Thymus (tissue), 11 donors: ENCODE data around the gene CDC25C. TPM values are rescaled to one million over a fixed set of nuclear protein-coding genes. Genes with fewer than 3 reads are reported as not detected.
A peak's percentile ranks its signal among the peaks of the same experiment; 100 is the strongest.

Experiments
- DNase-seq, 9 donors: peaks; one replicate each; pipeline ENCODE4 v3.0.0-alpha.2; 2013; ENCODE audit warnings: low spot score in 9 of 9, low read depth in 6 of 9, missing footprints in 1 of 9
- H3K27ac ChIP-seq, 2 donors: one replicate each; pipeline ENCODE4 v1.5.1; 2013; ENCODE audit warnings: control low read depth in 1 of 2, low read depth in 1 of 2, low read length in 1 of 2, mild to moderate bottlenecking in 1 of 2, moderate library complexity in 1 of 2
- H3K27me3 ChIP-seq, 2 donors: one replicate each; pipeline ENCODE4 v1.5.1; 2013; ENCODE audit warnings: low read length in 1 of 2; ENCODE audit not compliant: control insufficient read depth in 2 of 2, insufficient read depth in 1 of 2
- H3K36me3 ChIP-seq, 2 donors: one replicate each; pipeline ENCODE4 v1.5.1; 2013; ENCODE audit warnings: low read length in 1 of 2, mild to moderate bottlenecking in 1 of 2, moderate library complexity in 1 of 2; ENCODE audit not compliant: control insufficient read depth in 2 of 2, insufficient read depth in 2 of 2
- H3K4me1 ChIP-seq, 2 donors: one replicate each; pipeline ENCODE4 v1.5.1; 2013; ENCODE audit warnings: low read length in 2 of 2; ENCODE audit not compliant: control insufficient read depth in 2 of 2, insufficient read depth in 2 of 2
- H3K4me3 ChIP-seq, 2 donors: one replicate each; pipeline ENCODE4 v1.5.1; 2013; ENCODE audit warnings: low read length in 2 of 2, control low read depth in 1 of 2, mild to moderate bottlenecking in 1 of 2
- H3K9me3 ChIP-seq, 2 donors: one replicate each; pipeline ENCODE4 v1.5.1; 2013; ENCODE audit warnings: low read length in 1 of 2, mild to moderate bottlenecking in 1 of 2; ENCODE audit not compliant: control insufficient read depth in 2 of 2, insufficient read depth in 1 of 2
- WGBS: extraction: QIAGEN DNeasy Blood & Tissue Kit; methylation state at CpG from one replicate; pipeline ENCODE4 v1.1.7; 2013; 5-methylcytosine and 5-hydroxymethylcytosine counted together
- polyA plus RNA-seq: library from polyadenylated mRNA; stranded (reverse); fragments of 200-250 nt; gene quantifications from one replicate; pipeline ENCODE4 v1.2.3, GENCODE V29; 2013
- total RNA-seq: library from RNA; stranded (reverse); fragments of 120-200 nt; gene quantifications from one replicate; pipeline ENCODE4 v1.2.4, GENCODE V29; 2013
- donor health status: healthy.

CDC25C gene
- total and polyA plus RNA-seq, 2 donors: 1.9 to 12.9 TPM

DNA sequence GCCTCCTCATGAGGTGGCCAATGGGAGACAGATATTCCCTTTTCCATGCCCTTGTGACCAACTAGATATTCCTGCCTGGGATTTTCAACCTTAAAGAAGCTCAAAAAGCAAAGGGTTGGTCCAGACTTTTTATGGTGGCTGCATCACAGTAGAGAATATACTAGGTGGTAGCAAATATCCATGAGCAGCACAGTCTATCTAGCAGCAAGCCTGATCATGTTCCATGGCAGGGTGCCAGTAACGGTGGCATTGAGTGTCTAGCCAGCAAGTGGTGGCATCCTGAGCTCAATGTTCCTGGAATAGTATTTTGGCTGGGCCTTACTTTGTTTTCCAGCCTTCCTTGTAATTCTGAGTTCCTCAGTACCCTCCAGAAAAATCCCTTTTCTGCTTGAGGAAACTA is 25.8 kb downstream of the CDC25C start:
- H3K9me3 ChIP-seq: no peaks in the 10 kb centered on the region
- no peak overlapping the region for H3K4me3 ChIP-seq
- H3K36me3 ChIP-seq: peaks cover 6 to 7% of the 10 kb centered on the region in 2 donors
- H3K27ac ChIP-seq: no peak overlapping the region
- H3K27me3 ChIP-seq: no peaks in the 10 kb centered on the region
- no peak for DNase-seq
- H3K4me1 ChIP-seq: no peaks in the 10 kb centered on the region
- 40% methylated on average over 1 of the region's 1 CpG for WGBS

DNA sequence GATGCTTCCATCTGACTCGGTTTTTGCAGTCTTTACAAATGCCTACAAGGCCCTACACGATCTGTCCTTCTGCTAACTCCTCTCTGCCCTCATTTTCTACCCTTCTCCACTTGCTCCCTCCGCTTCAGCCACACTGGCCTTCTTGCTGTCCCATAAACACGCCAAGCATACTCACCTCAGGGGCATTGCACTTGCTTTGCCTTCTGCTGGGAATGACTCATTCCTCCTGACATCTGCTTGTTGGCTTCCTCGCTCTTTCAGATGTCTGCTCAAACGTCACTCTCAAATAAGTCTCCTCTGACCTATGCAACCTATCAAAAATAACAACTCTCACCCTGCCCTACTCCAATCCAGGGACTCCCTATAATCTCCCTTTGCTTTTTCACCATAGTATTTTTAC is 28.2 kb downstream of the CDC25C start:
- no peak overlapping the region for H3K4me3 ChIP-seq
- no peak for DNase-seq
- no peaks in the 10 kb centered on the region for H3K27me3 ChIP-seq
- 97% methylated on average over 6 of the region's 6 CpGs for WGBS
- H3K4me1 ChIP-seq: no peaks in the 10 kb centered on the region
- no peaks in the 10 kb centered on the region for H3K9me3 ChIP-seq
- H3K36me3 ChIP-seq: peaks cover 6 to 8% of the 10 kb centered on the region in 2 donors
- no peak overlapping the region for H3K27ac ChIP-seq

DNA sequence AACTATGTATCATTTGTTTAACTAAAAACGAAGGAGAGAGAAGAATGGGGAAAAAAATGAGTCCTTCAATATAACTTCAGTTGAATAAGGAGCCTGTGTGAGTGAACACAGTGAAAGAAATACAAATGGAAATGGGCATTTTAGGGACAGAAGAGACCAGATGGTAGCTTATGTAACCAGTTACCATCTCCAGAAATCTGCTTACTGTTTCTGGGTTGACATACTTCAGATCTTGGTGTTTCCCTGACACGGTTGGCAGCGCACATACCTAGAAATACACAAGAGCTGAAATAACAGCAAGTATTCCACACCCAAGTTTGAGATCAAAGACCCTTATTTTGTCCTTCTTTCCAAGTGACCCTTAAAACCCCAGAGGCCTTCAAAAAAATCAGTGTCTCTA is 42.3 kb downstream of the CDC25C start:
- WGBS: 97% methylated on average over 3 of the region's 3 CpGs
- Histone ChIP-seq H3K4me3 (no peak overlapping the region), H3K4me1 (no peaks in the 10 kb centered on the region), H3K9me3 (no peaks in the 10 kb centered on the region), H3K27ac (no peak overlapping the region), H3K27me3 (no peaks in the 10 kb centered on the region), H3K36me3 (peaks cover 30 to 33% of the 10 kb centered on the region in 2 donors)
- no peak for DNase-seq

DNA sequence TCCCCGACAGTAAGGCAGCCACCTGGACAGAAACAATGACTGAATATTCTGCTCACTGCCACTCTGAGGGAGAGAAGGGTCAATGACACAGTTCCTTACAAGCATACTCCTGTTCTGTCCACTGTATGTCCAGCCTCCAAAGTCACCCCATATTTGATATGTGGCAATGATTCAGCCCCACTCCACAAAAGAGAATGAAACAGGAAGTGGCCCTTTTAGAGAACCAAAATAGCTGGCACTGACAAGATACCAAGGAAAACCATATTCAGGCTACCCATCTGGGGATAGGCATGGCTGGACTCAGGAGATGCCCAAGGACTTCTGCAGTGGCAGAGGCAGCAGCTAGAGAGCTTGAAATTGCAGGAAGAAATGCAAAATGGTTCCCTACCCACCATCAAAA is 44.4 kb downstream of the CDC25C start:
- WGBS: 95% methylated on average over 1 of the region's 1 CpG
- Histone ChIP-seq H3K27me3 (no peaks in the 10 kb centered on the region), H3K36me3 (peaks cover 33 to 35% of the 10 kb centered on the region in 2 donors), H3K4me1 (no peaks in the 10 kb centered on the region), H3K9me3 (no peaks in the 10 kb centered on the region), H3K4me3 (no peak overlapping the region), H3K27ac (no peak overlapping the region)
- no peak for DNase-seq

DNA sequence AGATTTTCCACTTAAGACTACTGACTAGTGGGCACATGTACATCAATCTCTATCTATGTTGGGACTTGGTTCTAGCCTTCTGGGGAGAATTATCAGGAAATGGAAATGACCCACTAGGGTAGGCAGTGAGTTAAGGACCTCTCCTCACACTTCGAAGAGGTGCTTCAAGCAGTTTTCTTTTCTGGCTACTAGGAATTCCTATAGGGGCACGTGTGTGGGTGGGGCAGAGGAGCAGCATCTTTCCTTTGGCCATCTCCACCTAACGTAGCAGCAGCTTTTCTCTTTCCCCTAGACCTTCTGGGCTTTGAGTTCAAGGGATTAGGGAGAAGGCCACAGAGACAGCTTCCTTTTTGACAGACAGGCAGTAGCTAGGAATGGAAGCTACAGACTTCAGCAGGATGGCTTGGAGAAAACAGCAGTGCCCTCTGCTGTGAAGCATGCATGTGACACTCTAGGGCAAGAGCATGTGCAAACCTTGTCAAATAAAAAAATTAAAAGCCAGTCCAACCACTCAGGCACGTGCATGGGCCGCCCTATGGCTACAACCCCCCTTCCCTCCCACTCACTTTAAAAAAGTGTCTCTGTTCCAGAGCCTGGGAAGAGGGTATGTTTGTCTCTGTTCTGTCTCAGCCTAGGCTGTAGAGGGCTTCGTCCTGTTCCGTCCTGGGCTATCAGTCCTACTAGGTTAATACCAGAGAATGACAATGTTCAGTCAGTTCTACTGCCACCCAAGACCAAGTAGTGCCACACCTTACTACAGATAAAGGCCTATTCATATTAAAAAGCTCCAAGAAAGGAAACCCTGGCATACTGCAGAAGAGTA is 48.5 kb downstream of the CDC25C start:
- Histone ChIP-seq H3K27ac (no peak overlapping the region), H3K4me3 (no peak overlapping the region), H3K9me3 (no peaks in the 10 kb centered on the region), H3K4me1 (no peaks in the 10 kb centered on the region), H3K36me3 (peaks cover 15 to 29% of the 10 kb centered on the region in 2 donors), H3K27me3 (no peaks in the 10 kb centered on the region)
- 82% methylated on average over 7 of the region's 7 CpGs for whole genome bisulfite sequencing
- DNase-seq: peak in 3 of 9 donors; percentile 4 to 31 (median 13)

DNA sequence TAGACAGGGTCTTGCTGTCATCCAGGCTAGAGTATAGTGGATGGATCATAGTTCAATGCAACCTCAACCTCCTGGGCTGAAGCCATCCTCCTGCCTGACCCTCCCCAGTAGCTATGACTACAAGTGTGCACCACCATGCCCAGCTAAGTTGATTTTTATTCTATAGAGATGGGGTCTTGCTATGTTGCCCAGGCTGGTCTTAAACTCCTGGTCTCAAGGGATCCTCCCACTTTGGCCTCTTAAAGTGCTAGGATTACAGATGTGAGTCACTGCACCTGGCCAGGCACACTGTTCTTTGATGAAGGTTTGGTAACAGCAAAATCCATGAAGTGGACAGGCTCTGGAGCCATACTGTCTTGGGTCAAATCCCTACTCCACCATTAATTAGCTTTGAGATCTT is 50.7 kb downstream of the CDC25C start:
- Histone ChIP-seq H3K36me3 (peaks cover 10 to 18% of the 10 kb centered on the region in 2 donors), H3K4me3 (no peak overlapping the region), H3K27ac (no peak overlapping the region)

DNA sequence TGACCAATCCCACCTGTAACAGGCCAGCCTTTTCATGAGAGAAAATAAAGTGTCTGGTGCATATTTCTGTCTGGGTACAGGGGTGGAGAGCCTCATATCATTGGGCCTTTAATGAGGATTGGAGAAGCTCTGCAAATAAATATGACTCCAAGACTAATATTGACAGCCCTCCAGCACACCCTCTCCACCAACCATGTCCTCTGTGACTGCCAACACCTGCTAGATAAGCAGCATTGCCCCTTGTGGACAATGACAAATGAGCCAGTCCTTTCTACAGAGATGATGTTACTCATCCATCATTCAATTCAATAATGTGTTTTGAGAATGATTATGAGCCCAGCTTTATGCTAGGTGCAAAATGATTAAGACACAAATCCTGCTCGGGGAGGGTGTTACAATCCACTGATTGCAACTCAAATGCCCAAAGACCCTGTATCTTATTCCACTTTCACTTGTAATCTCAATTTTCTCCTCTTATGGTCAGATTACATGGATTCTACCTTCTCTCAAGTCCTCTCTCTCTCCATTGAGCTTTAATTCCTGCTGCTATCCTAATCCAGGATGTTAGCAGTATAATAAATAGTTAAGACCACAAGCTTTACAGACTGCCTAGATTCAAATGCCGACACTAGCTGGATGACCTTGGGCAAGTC is 55.1 kb downstream of the CDC25C start:
- no peak for DNase-seq
- 96% methylated on average over 2 of the region's 2 CpGs for WGBS
- H3K4me3 ChIP-seq: no peak overlapping the region
- no peaks in the 10 kb centered on the region for H3K9me3 ChIP-seq
- H3K36me3 ChIP-seq: no peaks in the 10 kb centered on the region
- H3K27me3 ChIP-seq: peaks cover 6 to 22% of the 10 kb centered on the region in 2 donors
- H3K27ac ChIP-seq: no peak overlapping the region
- peaks cover 2 to 9% of the 10 kb centered on the region in 2 donors for H3K4me1 ChIP-seq

More for the DNA sequence above, 50.7 kb downstream of the CDC25C start:
- Histone ChIP-seq H3K4me1 (no peaks in the 10 kb centered on the region), H3K9me3 (no peaks in the 10 kb centered on the region), H3K27me3 (no peaks in the 10 kb centered on the region)
- DNase-seq: no peak

DNA sequence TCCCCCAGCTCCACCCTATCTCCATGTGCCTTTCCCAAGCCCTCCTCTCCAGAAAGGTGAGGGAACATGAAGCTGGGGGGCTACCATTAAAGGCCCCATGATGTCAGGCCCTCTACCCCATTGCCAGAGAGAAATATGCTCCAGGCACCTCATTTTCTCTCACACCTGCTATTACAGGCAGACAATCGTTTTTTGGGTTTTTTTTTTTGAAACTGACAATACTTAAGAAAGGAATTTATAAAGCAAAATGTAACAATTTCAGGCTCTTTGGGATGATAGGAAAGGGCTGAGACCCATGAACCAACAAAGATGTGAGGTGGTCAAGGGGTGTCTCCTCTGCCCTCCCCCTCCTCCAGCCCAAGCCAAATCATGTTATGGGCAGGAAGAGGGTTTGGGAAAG is 55.7 kb downstream of the CDC25C start:
- 77% methylated on average over 1 of the region's 1 CpG for WGBS
- no peak for DNase-seq

DNA sequence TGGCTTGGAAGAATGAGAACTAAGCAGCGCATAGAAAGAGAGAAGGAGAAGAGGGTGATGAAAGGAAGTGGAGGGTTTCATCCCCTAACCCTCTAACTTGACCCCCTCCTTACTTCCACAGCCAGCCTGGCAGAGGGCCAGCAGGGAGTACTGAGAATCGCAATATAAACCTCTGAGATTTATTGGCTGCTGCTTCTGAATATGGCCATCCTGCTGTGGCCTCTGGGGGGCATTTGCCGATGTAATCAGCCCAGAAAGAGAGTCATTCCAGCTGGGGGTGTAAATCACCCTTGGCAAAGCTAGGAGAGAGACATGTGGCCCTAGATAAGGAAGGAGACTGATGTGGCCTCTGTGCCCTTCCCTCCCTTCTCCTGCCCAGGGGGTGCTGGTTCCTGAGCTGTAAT is 56.2 kb downstream of the CDC25C start:
- Histone ChIP-seq H3K27me3 (peaks cover 6 to 22% of the 10 kb centered on the region in 2 donors), H3K4me1 (peaks cover 2 to 9% of the 10 kb centered on the region in 2 donors), H3K9me3 (no peaks in the 10 kb centered on the region), H3K4me3 (no peak overlapping the region), H3K36me3 (no peaks in the 10 kb centered on the region), H3K27ac (no peak overlapping the region)
- WGBS: 61% methylated on average over 3 of the region's 3 CpGs
- no peak for DNase-seq

More for the DNA sequence above, 55.7 kb downstream of the CDC25C start:
- Histone ChIP-seq H3K27ac (no peak overlapping the region), H3K36me3 (no peaks in the 10 kb centered on the region), H3K4me1 (peaks cover 2 to 9% of the 10 kb centered on the region in 2 donors), H3K9me3 (no peaks in the 10 kb centered on the region), H3K27me3 (peaks cover 6 to 22% of the 10 kb centered on the region in 2 donors), H3K4me3 (no peak overlapping the region)
